K562 (cell line): ENCODE data around the gene FITM1. TPM values are rescaled to one million over a fixed set of nuclear protein-coding genes. Genes with fewer than 3 reads are reported as not detected.
A peak's percentile ranks its signal among the peaks of the same experiment; 100 is the strongest.

Experiments
- CREM ChIP-seq: IDR thresholded peaks from 2 replicates; pipeline ENCODE4 v1.6.1; 2014; ENCODE audit warnings: antibody characterized with exemption, low read depth
- CXXC5 ChIP-seq: fragments of 250-450 bp; sonication (Bioruptor Pico); IDR thresholded peaks from 2 replicates; pipeline ENCODE4 v1.8.0; 2022; ENCODE audit warnings: inconsistent platforms, mild to moderate bottlenecking, moderate library complexity
- EP400 ChIP-seq: fragments of 450-650 bp; IDR thresholded peaks from 2 replicates; pipeline ENCODE4 v1.6.1; 2017; ENCODE audit warnings: antibody characterized with exemption, mild to moderate bottlenecking, moderate library complexity
- PHF8 ChIP-seq: fragments of 200-600 bp; sonication (generic); IDR thresholded peaks from 2 replicates; pipeline ENCODE4 v1.6.1; 2012; ENCODE audit warnings: mixed run types, mild to moderate bottlenecking, inconsistent platforms, low read length, moderate library complexity, borderline replicate concordance
- POLR2G ChIP-seq: fragments of 200-400 bp; formaldehyde crosslinking; IDR thresholded peaks from 2 replicates; pipeline ENCODE4 v1.6.1; 2017; ENCODE audit warnings: low read depth, mild to moderate bottlenecking, antibody characterized with exemption, low read length, moderate library complexity
- RBFOX2 ChIP-seq: fragments of 200-400 bp; formaldehyde crosslinking; IDR thresholded peaks from 2 replicates; pipeline ENCODE4 v1.6.1; 2017; ENCODE audit warnings: low read depth, mild to moderate bottlenecking, low read length, moderate library complexity
- SAP30 ChIP-seq: fragments of 200-600 bp; sonication (generic); IDR thresholded peaks from 2 replicates; pipeline ENCODE4 v1.6.1; 2012; ENCODE audit warnings: borderline replicate concordance, low read depth, mild to moderate bottlenecking, moderate library complexity, low read length, control low read depth, inconsistent platforms; ENCODE audit not compliant: insufficient read depth, poor library complexity, severe bottlenecking
- SRSF3 ChIP-seq: fragments of 200-400 bp; formaldehyde crosslinking; IDR thresholded peaks from 2 replicates; pipeline ENCODE4 v1.6.1; 2016; ENCODE audit warnings: mild to moderate bottlenecking, low read length, moderate library complexity; ENCODE audit not compliant: insufficient read depth
- TOE1 ChIP-seq, 2 experiments: fragments of 450-650 bp in 1 of 2; sonication (generic) in 1 of 2; formaldehyde crosslinking in 1 of 2; IDR thresholded peaks; 2 replicates each; pipeline versions ENCODE4 v1.7.1 to v1.8.0; 2016 to 2022; ENCODE audit warnings: borderline replicate concordance in 2 of 2, mild to moderate bottlenecking in 2 of 2, antibody characterized with exemption in 1 of 2, inconsistent platforms in 1 of 2, low read depth in 1 of 2, missing genetic modification reagents in 1 of 2, moderate library complexity in 1 of 2
- ZBTB8A ChIP-seq: fragments of 450-650 bp; IDR thresholded peaks from 2 replicates; pipeline ENCODE4 v1.6.1; 2018; ENCODE audit warnings: mild to moderate bottlenecking, moderate library complexity; ENCODE audit not compliant: partially characterized antibody
- polyA plus RNA-seq, 8 experiments: library from polyadenylated mRNA; depleted of rRNA in 4 of 8; stranded (reverse) in 5 of 8; unstranded in 3 of 8; fragments of >200 nt; fragmentation: Nextera tagmentation in 2 of 8; fragmentation: Illumina TruSeq in 1 of 8; extraction: Ambion mirVana in 2 of 8; extraction: Trizol in 1 of 8; gene quantifications; 2 replicates each; pipeline versions ENCODE4 v1.2.1 to v1.2.3, GENCODE V29; 2011 to 2014; ENCODE audit warnings: inconsistent platforms in 1 of 8, missing spikeins in 1 of 8
- total RNA-seq, 7 experiments: library from RNA; depleted of rRNA in 6 of 7; stranded (reverse); fragments of >200 nt in 6 of 7; fragmentation: Illumina TruSeq in 2 of 7; extraction: Trizol in 2 of 7; gene quantifications; 2 replicates each; pipeline versions ENCODE4 v1.2.1 to v1.2.3, GENCODE V29; 2011 to 2021; ENCODE audit warnings: low replicate concordance in 1 of 7
- TF ChIP-seq, protein P1 (sequence below): fragments of 150-350 bp; IDR thresholded peaks from 2 replicates; pipeline ENCODE4 v1.6.1; 2014; ENCODE audit warnings: low read depth, mild to moderate bottlenecking, low read length, borderline replicate concordance
- TF ChIP-seq, protein P2 (sequence below), 2 experiments: fragments of 450-650 bp; conservative IDR thresholded peaks; 2 replicates each; pipeline ENCODE4 v1.6.1; 2017; ENCODE audit warnings: mild to moderate bottlenecking in 2 of 2, moderate library complexity in 2 of 2
- TF ChIP-seq, protein P3 (sequence below): sonication (generic); formaldehyde crosslinking; IDR thresholded peaks from 2 replicates; pipeline ENCODE4 v1.8.0; 2022; ENCODE audit warnings: mild to moderate bottlenecking, missing genetic modification reagents

Gene FITM1
- total and polyA plus RNA-seq, 9 of the 15 experiments (the other 6 are each of a cell fraction or from before 2014, with no cell fraction given) = 0.09 to 0.20 TPM; not detected in 7

DNA sequence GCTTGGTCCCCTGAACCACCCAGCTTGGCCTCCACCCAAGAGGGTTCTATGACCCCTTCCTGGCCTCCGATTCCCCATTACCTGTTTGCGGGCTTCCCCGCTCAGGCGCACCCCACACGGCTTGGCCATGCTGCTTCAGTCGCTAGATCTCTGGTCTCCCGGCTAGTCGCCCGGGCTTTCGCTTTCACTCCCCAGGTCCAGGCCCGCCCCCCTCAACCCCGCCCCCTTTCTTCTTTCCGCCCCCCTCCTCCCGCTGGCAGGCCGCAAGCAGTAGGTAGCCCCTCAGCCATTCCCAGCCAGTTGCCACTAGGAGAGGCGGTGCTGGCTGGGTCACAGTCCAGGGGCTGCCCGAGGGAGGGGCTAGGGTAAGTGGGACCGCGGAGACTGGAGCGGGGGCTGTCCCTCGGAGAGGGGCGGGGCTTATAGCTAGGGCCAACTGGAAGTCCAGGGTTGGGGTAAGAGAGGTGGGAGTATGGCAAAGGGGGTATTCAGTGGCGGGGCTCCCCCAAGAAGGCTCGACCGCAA is 16.1 kb downstream of the FITM1 start, which contains the start of gene PSME2 (continued):
- TF ChIP-seq, protein P1, sequence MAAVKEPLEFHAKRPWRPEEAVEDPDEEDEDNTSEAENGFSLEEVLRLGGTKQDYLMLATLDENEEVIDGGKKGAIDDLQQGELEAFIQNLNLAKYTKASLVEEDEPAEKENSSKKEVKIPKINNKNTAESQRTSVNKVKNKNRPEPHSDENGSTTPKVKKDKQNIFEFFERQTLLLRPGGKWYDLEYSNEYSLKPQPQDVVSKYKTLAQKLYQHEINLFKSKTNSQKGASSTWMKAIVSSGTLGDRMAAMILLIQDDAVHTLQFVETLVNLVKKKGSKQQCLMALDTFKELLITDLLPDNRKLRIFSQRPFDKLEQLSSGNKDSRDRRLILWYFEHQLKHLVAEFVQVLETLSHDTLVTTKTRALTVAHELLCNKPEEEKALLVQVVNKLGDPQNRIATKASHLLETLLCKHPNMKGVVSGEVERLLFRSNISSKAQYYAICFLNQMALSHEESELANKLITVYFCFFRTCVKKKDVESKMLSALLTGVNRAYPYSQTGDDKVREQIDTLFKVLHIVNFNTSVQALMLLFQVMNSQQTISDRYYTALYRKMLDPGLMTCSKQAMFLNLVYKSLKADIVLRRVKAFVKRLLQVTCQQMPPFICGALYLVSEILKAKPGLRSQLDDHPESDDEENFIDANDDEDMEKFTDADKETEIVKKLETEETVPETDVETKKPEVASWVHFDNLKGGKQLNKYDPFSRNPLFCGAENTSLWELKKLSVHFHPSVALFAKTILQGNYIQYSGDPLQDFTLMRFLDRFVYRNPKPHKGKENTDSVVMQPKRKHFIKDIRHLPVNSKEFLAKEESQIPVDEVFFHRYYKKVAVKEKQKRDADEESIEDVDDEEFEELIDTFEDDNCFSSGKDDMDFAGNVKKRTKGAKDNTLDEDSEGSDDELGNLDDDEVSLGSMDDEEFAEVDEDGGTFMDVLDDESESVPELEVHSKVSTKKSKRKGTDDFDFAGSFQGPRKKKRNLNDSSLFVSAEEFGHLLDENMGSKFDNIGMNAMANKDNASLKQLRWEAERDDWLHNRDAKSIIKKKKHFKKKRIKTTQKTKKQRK = no peak
- TF ChIP-seq, protein P2, sequence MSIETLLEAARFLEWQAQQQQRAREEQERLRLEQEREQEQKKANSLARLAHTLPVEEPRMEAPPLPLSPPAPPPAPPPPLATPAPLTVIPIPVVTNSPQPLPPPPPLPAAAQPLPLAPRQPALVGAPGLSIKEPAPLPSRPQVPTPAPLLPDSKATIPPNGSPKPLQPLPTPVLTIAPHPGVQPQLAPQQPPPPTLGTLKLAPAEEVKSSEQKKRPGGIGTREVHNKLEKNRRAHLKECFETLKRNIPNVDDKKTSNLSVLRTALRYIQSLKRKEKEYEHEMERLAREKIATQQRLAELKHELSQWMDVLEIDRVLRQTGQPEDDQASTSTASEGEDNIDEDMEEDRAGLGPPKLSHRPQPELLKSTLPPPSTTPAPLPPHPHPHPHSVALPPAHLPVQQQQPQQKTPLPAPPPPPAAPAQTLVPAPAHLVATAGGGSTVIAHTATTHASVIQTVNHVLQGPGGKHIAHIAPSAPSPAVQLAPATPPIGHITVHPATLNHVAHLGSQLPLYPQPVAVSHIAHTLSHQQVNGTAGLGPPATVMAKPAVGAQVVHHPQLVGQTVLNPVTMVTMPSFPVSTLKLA (conservative IDR thresholded peaks at IDR 0.05) = peak; percentile 41 to 48; a peak in 2 of 4 replicates
- TF ChIP-seq SRSF3 (no peak), PHF8 (peak; percentile 40; the same call in 1 of the 2 replicates), EP400 (peak; percentile 35; the same call in 1 of the 2 replicates), CXXC5 (CRISPR knock-in tag) (0 out of 2 replicates have a peak, but pooled peaks have one; percentile 7), ZBTB8A (no peak), SAP30 (peak; percentile 66), POLR2G (peak; percentile 74), TOE1 (IDR thresholded peaks at IDR 0.05; ENCODE audit: borderline replicate concordance) (peak; percentile 35; the same call in 1 of the 2 replicates), TOE1 (CRISPR knock-in tag; IDR thresholded peaks at IDR 0.05; ENCODE audit: borderline replicate concordance, low read depth) (no peak), CREM (peak; percentile 3; the same call in 1 of the 2 replicates), RBFOX2 (0 out of 2 replicates have a peak, but pooled peaks have one; percentile 8)
- TF ChIP-seq, protein P3, sequence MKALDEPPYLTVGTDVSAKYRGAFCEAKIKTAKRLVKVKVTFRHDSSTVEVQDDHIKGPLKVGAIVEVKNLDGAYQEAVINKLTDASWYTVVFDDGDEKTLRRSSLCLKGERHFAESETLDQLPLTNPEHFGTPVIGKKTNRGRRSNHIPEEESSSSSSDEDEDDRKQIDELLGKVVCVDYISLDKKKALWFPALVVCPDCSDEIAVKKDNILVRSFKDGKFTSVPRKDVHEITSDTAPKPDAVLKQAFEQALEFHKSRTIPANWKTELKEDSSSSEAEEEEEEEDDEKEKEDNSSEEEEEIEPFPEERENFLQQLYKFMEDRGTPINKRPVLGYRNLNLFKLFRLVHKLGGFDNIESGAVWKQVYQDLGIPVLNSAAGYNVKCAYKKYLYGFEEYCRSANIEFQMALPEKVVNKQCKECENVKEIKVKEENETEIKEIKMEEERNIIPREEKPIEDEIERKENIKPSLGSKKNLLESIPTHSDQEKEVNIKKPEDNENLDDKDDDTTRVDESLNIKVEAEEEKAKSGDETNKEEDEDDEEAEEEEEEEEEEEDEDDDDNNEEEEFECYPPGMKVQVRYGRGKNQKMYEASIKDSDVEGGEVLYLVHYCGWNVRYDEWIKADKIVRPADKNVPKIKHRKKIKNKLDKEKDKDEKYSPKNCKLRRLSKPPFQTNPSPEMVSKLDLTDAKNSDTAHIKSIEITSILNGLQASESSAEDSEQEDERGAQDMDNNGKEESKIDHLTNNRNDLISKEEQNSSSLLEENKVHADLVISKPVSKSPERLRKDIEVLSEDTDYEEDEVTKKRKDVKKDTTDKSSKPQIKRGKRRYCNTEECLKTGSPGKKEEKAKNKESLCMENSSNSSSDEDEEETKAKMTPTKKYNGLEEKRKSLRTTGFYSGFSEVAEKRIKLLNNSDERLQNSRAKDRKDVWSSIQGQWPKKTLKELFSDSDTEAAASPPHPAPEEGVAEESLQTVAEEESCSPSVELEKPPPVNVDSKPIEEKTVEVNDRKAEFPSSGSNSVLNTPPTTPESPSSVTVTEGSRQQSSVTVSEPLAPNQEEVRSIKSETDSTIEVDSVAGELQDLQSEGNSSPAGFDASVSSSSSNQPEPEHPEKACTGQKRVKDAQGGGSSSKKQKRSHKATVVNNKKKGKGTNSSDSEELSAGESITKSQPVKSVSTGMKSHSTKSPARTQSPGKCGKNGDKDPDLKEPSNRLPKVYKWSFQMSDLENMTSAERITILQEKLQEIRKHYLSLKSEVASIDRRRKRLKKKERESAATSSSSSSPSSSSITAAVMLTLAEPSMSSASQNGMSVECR = peak; percentile 31
